Esophagus muscularis mucosa (tissue), 4 donors: ENCODE results near the gene SMOC1. TPM values are rescaled to one million over a fixed set of nuclear protein-coding genes. Genes with fewer than 3 reads are reported as not detected.

Experiments
- DNase-seq: peaks from one replicate; pipeline ENCODE4 v3.0.0-alpha.2; 2017; ENCODE audit errors: extremely low spot score
- H3K27ac ChIP-seq, 4 donors: fragments of 200-600 bp; sonication (generic); replicated peaks in 1 of 4; 1 replicate in 3 of 4; 2 replicates in 1 of 4; pipeline ENCODE4 v1.5.1; 2016 to 2019; ENCODE audit warnings: mild to moderate bottlenecking in 1 of 4
- H3K27me3 ChIP-seq, 4 donors: fragments of 200-600 bp; sonication (generic); one replicate each; pipeline versions ENCODE4 v1.5.1 to v1.6.0; 2016 to 2019
- H3K36me3 ChIP-seq, 4 donors: fragments of 200-600 bp; sonication (generic); one replicate each; pipeline ENCODE4 v1.5.1; 2016 to 2019
- H3K4me1 ChIP-seq, 4 donors: fragments of 200-600 bp; sonication (generic); one replicate each; pipeline ENCODE4 v1.5.1; 2016 to 2019
- H3K4me3 ChIP-seq, 4 donors: fragments of 200-600 bp; sonication (generic); 1 replicate in 2 of 4; 2 replicates in 2 of 4; pipeline ENCODE4 v1.5.1; 2016 to 2019; ENCODE audit warnings: mild to moderate bottlenecking in 4 of 4, moderate library complexity in 1 of 4
- H3K9me3 ChIP-seq, 4 donors: fragments of 200-600 bp; sonication (generic); 1 replicate in 3 of 4; 2 replicates in 1 of 4; pipeline ENCODE4 v1.5.1; 2016 to 2019
- CTCF ChIP-seq, 3 experiments: fragments of 200-600 bp in 2 of 3; fragments of 450-650 bp in 1 of 3; sonication (generic) in 2 of 3; IDR thresholded peaks; one replicate each; pipeline ENCODE4 v1.5.1; 2017 to 2019; ENCODE audit warnings: antibody characterized with exemption in 3 of 3, mild to moderate bottlenecking in 2 of 3, moderate library complexity in 1 of 3
- EP300 ChIP-seq: sonication (generic); formaldehyde crosslinking; IDR thresholded peaks from one replicate; pipeline ENCODE4 v1.6.1; 2017; ENCODE audit warnings: antibody characterized with exemption
- POLR2A ChIP-seq: fragments of 450-650 bp; IDR thresholded peaks from one replicate; pipeline ENCODE4 v1.6.1; 2017; ENCODE audit warnings: antibody characterized with exemption, moderate library complexity, mild to moderate bottlenecking, low read depth
- POLR2AphosphoS5 ChIP-seq, 2 donors: sonication (generic); formaldehyde crosslinking; IDR thresholded peaks; one replicate each; pipeline ENCODE4 v1.6.1; 2017; ENCODE audit warnings: antibody characterized with exemption in 2 of 2
- WGBS: methylation state at CpG from one replicate; pipeline ENCODE4 v1.1.5; 2018; 5-methylcytosine and 5-hydroxymethylcytosine counted together
- intact Hi-C: fragments of 100-400 bp; cut with DNase I; formaldehyde crosslinking; loops from one replicate; pipeline ENCODE4 v1.15.1; 2023
- total RNA-seq, 4 donors: library from RNA; depleted of rRNA; stranded (reverse); fragments of >200 nt; gene quantifications; one replicate each; pipeline versions ENCODE4 v1.1.0 to v1.2.1, GENCODE V29; 2016

Gene SMOC1
- total RNA-seq, 4 donors from 2014 or later, result under 0.01 to 1.8 (median 0.51) TPM

GRCh38 chr14:70064136-70064865 lies 185.1 kb downstream of the SMOC1 start:
- Histone ChIP-seq H3K4me1 (no peaks in the 10 kb centered on the region), H3K27me3 (peaks cover 0 to 25% (median 0%) of the 10 kb centered on the region in 4 donors), H3K9me3 (no peaks in the 10 kb centered on the region), H3K27ac (no peak overlapping the region), H3K36me3 (no peaks in the 10 kb centered on the region), H3K4me3 (no peak overlapping the region)
- 63% methylated on average over 9 of the region's 11 CpGs for WGBS
- TF ChIP-seq EP300, result no peak
- TF ChIP-seq CTCF (IDR thresholded peaks at IDR 0.05), result no peak
- no peak for TF ChIP-seq POLR2A
- no peak for TF ChIP-seq POLR2AphosphoS5 (IDR thresholded peaks at IDR 0.05)
- intact Hi-C loops, result no loop called here
- DNase-seq, result no peak

DNA sequence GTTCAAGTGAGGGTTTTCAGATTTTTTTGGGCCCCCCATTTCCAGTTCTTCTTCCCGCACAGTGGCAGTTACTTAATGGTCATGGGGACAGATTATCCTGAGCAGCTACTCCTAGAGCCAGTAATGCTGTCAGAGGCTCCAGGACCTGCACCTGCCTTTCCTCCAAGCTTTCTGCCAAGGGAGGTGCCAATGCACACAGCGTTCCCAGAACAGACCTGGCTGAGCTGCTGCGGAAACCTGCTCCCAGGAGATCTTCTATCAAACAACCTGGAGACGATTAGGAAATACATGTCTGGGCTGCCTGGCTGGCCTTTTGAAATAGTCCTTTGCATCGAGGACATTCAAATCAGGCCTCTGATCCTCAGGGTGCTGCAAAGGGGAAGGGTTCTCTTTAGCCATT lies 188.6 kb downstream of the SMOC1 start:
- H3K27ac ChIP-seq, result no peak overlapping the region
- no peaks in the 10 kb centered on the region for H3K36me3 ChIP-seq
- intact Hi-C loops, result no loop called here
- no peak overlapping the region for H3K4me3 ChIP-seq
- no peaks in the 10 kb centered on the region for H3K9me3 ChIP-seq
- DNase-seq, result no peak
- WGBS, result 83% methylated on average over 2 of the region's 5 CpGs
- TF ChIP-seq POLR2AphosphoS5 (IDR thresholded peaks at IDR 0.05), result no peak
- no peak for TF ChIP-seq CTCF (IDR thresholded peaks at IDR 0.05)
- TF ChIP-seq POLR2A, result no peak
- TF ChIP-seq EP300, result no peak
- H3K27me3 ChIP-seq, result peaks cover 0 to 20% (median 0%) of the 10 kb centered on the region in 4 donors
- H3K4me1 ChIP-seq, result no peaks in the 10 kb centered on the region

GRCh38 chr14:70069186-70069585 lies 190.0 kb downstream of the SMOC1 start:
- H3K4me3 ChIP-seq, result no peak overlapping the region
- no peaks in the 10 kb centered on the region for H3K4me1 ChIP-seq
- H3K9me3 ChIP-seq, result no peaks in the 10 kb centered on the region
- WGBS, result 58% methylated on average over 5 of the region's 5 CpGs
- DNase-seq, result no peak
- no peaks in the 10 kb centered on the region for H3K36me3 ChIP-seq
- intact Hi-C loops, result no loop called here
- peaks cover 0 to 22% (median 0%) of the 10 kb centered on the region in 4 donors for H3K27me3 ChIP-seq
- H3K27ac ChIP-seq, result no peak overlapping the region
- TF ChIP-seq POLR2A, result no peak
- no peak for TF ChIP-seq POLR2AphosphoS5 (IDR thresholded peaks at IDR 0.05)
- TF ChIP-seq CTCF (IDR thresholded peaks at IDR 0.05), result no peak
- no peak for TF ChIP-seq EP300

- TF ChIP-seq POLR2A (no peak), CTCF (IDR thresholded peaks at IDR 0.05) (peak; percentile 44 to 58 (median 46))
- DNase-seq, result no peak
- Histone ChIP-seq H3K27ac (no peak overlapping the region), H3K4me1 (no peaks in the 10 kb centered on the region), H3K4me3 (no peak overlapping the region), H3K9me3 (no peaks in the 10 kb centered on the region), H3K36me3 (no peaks in the 10 kb centered on the region), H3K27me3 (peaks cover 0 to 6% (median 0%) of the 10 kb centered on the region in 4 donors)
- intact Hi-C loops, result no loop called here
- WGBS, result 52% methylated on average over 3 of the region's 3 CpGs
Measured at GRCh38 chr14:70073924-70074566, 194.8 kb downstream of the SMOC1 start.
